Sciatic nerve (tissue), 2 donors: Measurements from ENCODE around the gene METRN. TPM values are rescaled to one million over a fixed set of nuclear protein-coding genes. Genes with fewer than 3 reads are reported as not detected.

Experiments
- ATAC-seq: fragments of 200-7000 bp; cut with Tn5 transposase; one replicate; pipeline ENCODE4 v1.9.1; 2020; ENCODE audit warnings: mild to moderate bottlenecking, moderate library complexity
- DNase-seq: peaks from one replicate; pipeline ENCODE4 v3.0.0-alpha.2; 2020; ENCODE audit warnings: low spot score
- intact Hi-C: fragments of 100-400 bp; cut with DNase I; formaldehyde crosslinking; loops from one replicate; pipeline ENCODE4 v1.14.2; 2022
- total RNA-seq: library from RNA; stranded (reverse); fragmentation: NEBNext Ultra II Directional; extraction: Animal tissue kit (Norgen Biotek cat#: 25700); gene quantifications from one replicate; pipeline ENCODE4 v1.2.1, GENCODE V29; 2021
- donor health status: DM: no; HTN: no; CAD: no.
- donor health status: DM: no; HTN: no; CAD: no.

Gene METRN
- total RNA-seq, 1 donor from 2014 or later = 120 TPM

- intact Hi-C loops = no loop called here
- ATAC-seq (peak; percentile 4), DNase-seq (no peak)
Observed at GRCh38 chr16:719815-720446, 5.0 kb downstream of the METRN start.

DNA sequence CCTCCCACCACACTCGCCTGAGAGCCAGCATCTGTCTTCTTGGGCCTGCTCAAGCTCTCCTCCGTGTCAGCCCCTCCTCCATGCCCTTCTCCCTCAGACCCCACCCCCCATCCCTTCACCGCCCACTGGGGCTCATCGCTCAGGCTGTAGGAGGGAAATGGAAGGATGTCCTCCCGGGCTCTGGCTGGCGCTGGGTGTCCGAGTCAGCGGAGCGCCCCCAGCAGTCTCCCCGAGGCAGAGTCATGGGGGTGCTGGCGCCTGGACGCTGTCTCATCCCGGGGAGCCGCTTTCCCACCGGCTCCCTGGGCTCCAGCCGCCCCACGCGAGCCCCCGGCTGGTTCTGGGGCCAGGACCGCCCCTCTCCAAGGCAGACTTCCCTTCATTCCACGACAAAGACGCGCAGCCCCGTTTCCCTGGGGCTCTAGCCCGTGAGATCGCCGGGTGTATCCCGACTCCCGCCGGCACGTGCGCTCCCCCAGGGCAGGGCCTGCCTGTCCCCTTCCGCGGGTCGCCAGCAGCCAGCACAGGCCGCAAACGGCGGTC is 5.6 kb downstream of the METRN start:
- intact Hi-C loops = no loop called here
- ATAC-seq (peak; percentile 44), DNase-seq (peak; percentile 78)

DNA sequence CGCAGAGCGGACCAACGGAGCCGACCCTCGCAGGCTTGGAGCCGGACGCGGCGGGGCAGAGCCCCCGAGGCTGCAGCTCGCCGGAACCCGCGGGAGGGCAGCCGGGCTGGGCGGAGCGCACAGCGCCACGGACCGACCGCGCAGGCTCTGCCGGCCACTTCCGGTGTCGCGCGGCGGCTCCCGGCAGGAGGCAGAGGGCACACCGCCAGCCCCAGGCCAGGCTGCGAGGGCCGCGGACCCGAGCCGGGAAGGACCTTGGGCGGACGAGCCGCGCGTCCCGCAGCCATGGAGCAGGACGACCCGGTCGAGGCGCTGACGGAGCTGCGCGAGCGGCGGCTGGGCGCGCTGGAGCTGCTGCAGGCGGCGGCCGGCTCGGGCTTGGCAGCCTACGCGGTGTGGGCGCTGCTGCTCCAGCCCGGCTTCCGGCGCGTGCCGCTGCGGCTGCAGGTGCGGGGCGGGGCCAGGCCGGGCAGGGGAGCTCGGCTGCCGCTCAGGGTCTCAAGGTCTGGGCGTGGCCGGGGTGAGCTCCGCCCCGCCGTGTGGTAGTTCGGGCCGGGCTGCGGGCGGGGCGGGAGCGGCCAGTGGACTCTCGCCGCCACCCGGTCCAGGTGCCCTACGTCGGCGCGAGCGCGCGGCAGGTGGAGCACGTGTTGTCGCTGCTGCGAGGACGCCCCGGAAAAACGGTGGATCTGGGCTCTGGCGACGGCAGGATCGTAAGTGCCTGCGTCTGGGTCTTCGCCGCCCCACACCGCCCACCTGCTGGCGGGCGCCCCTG is 6.3 kb downstream of the METRN start, which contains the start of gene ANTKMT:
ANTKMT (plus strand) TSS at position 157 of the 775 bp plus-strand sequence; CDS start at position 286, 129 bp downstream.
- intact Hi-C loops = no loop called here
- DNase-seq = peak; percentile 86
- peak; percentile 65 for ATAC-seq

DNA sequence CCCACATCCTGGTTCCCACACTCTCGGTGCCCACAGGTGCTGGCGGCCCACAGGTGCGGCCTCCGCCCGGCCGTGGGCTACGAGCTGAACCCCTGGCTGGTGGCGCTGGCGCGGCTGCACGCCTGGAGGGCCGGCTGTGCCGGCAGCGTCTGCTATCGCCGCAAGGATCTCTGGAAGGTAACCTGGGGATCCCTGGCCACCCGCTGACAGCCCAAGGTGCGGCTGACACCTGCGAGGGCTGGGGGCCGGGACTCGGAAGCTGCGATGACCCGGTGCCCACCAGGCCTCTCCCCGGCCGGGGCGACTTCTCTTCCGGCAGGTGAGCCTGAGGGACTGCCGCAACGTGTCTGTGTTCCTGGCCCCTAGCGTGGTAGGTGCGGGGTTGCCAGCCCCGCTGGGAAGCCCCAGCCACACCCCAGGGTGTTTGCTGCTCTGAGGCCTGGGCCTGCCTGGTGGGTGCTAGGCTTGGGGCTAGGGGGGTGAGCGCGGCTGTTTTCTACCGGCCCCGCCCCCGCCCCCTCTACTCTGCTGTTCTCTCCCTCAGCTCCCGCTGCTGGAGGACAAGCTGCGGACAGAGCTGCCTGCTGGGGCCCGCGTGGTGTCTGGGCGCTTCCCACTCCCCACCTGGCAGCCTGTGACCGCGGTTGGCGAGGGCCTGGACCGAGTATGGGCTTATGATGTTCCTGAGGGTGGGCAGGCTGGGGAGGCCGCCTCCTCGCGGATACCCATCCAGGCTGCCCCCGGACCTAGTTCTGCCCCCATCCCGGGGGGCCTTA is 7.0 kb downstream of the METRN start:
- intact Hi-C loops = no loop called here
- ATAC-seq (no peak), DNase-seq (no peak)

DNA sequence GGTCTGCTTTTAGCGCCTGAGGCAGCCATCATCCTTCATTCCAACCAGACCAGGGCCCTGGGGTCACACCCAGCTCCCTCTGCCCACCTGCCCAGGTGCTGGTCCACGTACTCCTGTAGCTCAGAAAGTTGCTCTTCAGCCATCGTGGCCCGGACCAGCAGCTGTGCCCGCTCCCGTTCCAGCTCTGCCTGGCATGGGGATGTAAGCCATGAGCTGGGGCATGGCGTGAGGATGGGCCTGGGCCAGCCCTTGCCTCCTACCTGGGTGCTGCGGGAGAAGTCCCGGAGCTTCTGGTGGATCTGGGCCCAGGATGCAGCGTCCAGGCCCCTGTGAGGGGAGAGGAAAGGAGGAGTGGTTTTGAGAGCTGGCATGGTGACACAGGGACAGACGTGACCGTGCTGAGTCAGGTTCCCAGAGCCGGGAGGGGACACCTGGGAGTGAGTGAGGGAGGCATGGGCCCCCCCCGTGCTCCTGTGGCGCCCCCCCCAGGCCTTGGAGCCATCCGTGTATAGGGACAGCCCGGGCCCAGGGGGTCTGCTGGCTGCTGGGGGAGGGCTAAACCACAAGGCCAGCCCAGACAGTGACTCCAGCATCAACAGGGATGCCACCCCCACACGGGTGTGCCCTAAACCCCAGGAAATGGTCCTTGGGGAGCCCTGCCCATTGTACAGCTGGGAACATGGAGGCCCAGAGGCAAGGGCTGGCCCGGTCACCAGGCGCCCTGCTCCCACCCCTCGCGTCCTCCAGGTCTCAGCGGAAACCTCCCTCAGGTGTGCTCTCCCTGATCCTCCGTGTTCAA is 8.1 kb downstream of the METRN start:
- ATAC-seq (no peak), DNase-seq (no peak)
- intact Hi-C loops = no loop called here

DNA sequence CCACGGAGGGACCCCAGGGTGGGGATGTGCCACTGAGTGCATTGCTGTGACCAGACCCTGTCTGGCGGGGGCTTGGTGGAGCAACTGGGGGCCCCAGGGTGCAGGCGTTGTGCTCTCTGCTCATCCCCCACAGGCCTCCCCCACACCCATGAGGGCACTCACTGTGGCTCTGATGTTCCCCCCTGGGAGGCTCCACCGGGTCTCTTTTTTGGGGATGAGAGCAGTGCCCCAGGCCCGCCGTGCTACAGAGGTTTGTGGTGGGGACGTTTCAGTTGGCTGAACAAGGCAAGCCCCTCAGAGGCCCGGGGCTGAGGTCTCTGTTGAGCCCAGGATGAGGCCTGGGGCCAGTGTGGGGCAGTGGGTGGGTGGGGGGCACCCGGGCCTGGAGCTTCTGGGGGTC is 8.8 kb downstream of the METRN start:
- intact Hi-C loops = no loop called here
- ATAC-seq (no peak), DNase-seq (no peak)

DNA sequence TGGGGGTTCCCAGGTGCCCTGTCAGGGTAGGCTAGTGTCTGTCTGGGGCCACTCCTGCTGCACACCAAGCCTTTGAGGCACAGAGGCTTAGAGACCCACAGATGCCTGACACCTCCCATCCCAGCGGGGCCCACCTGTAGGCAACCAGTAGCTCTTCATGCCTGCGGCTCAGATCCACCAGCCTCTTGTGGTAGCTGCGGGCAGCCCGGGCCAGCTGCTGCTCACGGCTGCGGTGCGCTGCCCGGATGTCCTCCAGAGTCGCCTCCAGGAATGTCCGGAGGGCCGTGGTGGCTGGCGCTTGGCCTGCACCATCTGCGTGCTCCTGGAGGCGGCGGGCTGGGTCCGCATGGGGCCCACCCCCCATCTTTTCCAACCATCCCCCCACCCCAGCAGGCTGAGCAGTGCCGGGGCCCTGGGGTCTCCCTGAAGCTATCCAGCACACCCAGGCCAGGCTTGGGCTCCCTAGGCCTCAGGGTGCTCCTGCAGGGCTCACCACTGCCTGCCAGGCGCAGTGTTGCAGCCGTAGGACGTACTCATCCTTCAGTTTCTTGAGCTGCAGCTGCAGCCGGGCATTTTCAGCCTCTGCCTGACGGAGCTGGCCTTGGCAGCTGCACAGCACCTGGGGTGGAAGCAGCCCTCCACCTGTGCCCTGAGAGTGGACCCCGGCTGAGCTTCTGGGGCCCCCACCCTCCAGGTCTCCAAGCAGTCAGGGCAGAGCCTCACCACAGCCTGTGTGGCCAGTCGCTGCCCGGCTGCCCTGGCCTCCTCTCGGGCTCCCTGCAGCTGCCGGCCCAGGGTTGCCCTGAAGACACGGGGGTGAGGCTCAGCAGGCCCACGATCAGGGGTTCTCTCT is 9.5 kb downstream of the METRN start:
- no peak for ATAC-seq
- no peak for DNase-seq
- intact Hi-C loops = no loop called here

GRCh38 chr16:725041-725376 is 10.1 kb downstream of the METRN start:
- ATAC-seq (no peak), DNase-seq (no peak)
- intact Hi-C loops = no loop called here

GRCh38 chr16:725463-726187 is 10.7 kb downstream of the METRN start:
- DNase-seq (no peak), ATAC-seq (no peak)
- intact Hi-C loops = no loop called here

DNA sequence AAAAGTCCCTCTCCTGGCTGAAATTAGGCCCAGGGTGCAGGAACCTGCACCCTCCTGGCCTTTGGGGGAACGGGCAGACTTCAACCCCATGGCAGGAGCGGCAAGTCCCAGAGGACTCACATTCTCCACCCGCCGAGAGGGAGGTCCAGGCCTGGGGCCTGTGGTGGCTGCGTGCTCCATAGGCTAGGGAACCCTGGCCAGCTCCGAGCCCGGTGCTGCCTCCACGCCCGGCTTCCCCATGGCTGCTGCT is 11.2 kb downstream of the METRN start:
- DNase-seq (no peak), ATAC-seq (no peak)
- intact Hi-C loops = no loop called here

DNA sequence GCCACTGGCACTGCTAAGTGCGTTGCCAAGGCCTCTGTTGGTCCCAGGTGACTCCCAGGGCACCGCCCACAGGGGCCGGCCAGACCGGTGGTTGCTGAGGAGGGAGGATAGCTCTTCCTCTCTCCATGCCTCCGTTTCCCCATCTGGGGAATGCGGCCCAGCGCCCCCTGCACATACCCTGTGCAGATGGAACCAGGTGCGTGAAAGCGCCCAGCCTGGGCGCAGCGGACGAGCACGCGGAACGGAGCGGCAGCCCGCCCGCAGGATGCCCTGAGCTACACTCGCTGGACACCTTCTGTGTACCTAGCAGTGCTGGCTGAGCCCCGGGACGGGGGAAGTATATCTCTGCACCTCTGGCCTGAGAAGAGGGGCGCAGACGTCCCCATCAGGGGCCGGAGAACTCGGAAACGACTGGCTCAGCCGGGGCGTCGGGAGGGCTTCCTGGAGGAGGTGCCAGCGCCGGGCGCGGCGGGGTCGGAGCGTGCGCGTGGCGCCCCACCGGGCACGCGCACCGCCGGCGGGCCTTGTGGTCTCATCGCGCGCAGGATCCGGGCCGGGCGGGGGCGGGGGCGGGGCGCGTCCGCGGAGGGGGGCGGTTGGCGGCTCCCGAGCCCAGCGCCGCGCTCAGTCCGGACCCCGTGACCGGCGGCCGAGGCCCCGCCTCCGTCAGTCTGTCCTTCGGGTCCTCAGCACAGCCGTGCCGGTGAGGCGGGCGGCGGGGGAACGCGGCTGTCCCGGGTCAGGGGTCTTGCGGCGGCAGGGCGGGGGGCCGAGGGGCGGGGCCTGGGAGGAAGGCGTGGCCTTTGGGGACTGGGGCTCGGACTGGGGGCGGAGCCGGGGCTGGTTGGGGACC is 11.7 kb downstream of the METRN start, which contains the start of the genes CCDC78 and HAGHL:
CCDC78 (minus strand) TSS at position 6 of the 853 bp plus-strand sequence. CDS start 76 bp downstream, outside the sequence.
HAGHL (plus strand) TSS at position 669 of the 853 bp plus-strand sequence. CDS start 404 bp downstream, outside the sequence.
- no peak for ATAC-seq
- peak; percentile 84 for DNase-seq
- intact Hi-C loops = no loop called here

- intact Hi-C loops = no loop called here
- ATAC-seq = no peak
- DNase-seq = no peak
Observed at GRCh38 chr16:727291-727977, 12.5 kb downstream of the METRN start.

- intact Hi-C loops = no loop called here
- peak; percentile 46 for ATAC-seq
- DNase-seq = peak; percentile 82
Observed at GRCh38 chr16:728131-728889, 13.4 kb downstream of the METRN start.

- ATAC-seq = no peak
- no peak for DNase-seq
- intact Hi-C loops = no loop called here
Observed at GRCh38 chr16:728890-729744, 14.2 kb downstream of the METRN start.
